Measurements from ENCODE around the gene PDLIM5. TPM values are rescaled to one million over a fixed set of nuclear protein-coding genes. Genes with fewer than 3 reads are reported as not detected.

PDLIM5 gene
- total and polyA plus RNA-seq, 7 donors, result 215 to 840 (median 480) TPM

DNA sequence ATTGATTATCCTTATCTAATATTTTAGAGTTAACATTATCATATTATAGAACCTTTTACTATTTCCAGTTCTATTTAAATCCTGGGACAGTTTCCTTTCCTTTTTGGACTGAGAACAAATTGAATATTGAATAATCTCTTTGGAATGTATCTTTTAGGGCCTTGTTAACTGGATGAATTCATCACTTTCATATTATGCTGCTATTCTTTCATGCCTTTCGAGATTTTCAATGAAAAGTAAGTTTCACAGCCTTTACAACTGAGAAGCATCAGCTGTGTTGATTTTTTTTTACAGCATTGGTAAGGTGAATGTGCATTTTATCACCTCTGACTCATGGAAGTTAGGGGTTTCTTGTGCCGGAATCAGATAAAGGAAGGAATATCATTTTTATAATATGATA lies 39.6 kb downstream of the PDLIM5 start:
- ATAC-seq (no peak), DNase-seq (no peak)
- intact Hi-C loops (cut with DNase I), result no loop called here
- Histone ChIP-seq H3K27me3 (ENCODE audit: insufficient read depth in 3 of 3, low read length in 2 of 3) (no peaks in the 10 kb centered on the region), H3K4me1 (peaks cover 70% of the 10 kb centered on the region), H3K9me3 (no peaks in the 10 kb centered on the region), H3K36me3 (ENCODE audit: insufficient read depth in 1 of 2, low read depth in 1 of 2) (peaks cover 0 to 9% of the 10 kb centered on the region in 2 donors), H3K4me3 (no peak overlapping the region), H3K27ac (peak overlapping the region; percentile 84)
- no peak for TF ChIP-seq CTCF (IDR thresholded peaks at IDR 0.05)
- 57 to 78% (median 61%) methylated on average over 2 of the region's 2 CpGs for WGBS, 3 donors

DNA sequence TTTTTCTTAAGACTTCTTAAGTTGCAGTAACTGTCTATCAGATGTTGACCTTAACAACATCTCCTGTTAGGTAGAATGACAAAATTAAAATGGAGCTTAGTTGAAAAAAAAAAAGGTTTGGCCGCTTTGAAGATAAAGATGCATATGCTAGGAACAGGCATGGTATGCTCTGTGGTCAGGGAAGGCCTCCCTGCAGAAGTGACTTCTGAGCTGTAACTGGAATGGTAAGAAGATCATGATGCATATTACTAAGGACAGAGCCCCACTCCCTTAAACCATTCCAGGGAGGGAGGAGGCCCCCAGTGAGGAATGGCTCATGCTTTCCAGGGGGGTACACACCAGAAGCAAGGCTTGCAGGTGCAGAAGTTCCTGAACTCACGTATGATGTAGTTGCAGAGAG lies 43.7 kb downstream of the PDLIM5 start:
- 74 to 89% (median 74%) methylated on average over 2 of the region's 2 CpGs for WGBS, 3 donors
- Histone ChIP-seq H3K4me3 (no peak overlapping the region), H3K27me3 (ENCODE audit: insufficient read depth in 3 of 3, low read length in 2 of 3) (no peaks in the 10 kb centered on the region), H3K9me3 (no peaks in the 10 kb centered on the region), H3K27ac (peak overlapping the region; percentile 78), H3K4me1 (peaks cover 64% of the 10 kb centered on the region), H3K36me3 (ENCODE audit: insufficient read depth in 1 of 2, low read depth in 1 of 2) (peaks cover 0 to 9% of the 10 kb centered on the region in 2 donors)
- DNase-seq (no peak), ATAC-seq (no peak)
- intact Hi-C loops (cut with DNase I), result no loop called here
- no peak for TF ChIP-seq CTCF (IDR thresholded peaks at IDR 0.05)

- intact Hi-C loops (cut with DNase I), result no loop called here
- Histone ChIP-seq H3K9me3 (no peaks in the 10 kb centered on the region), H3K4me1 (peaks cover 66% of the 10 kb centered on the region), H3K4me3 (no peak overlapping the region), H3K36me3 (ENCODE audit: insufficient read depth in 1 of 2, low read depth in 1 of 2) (peaks cover 0 to 9% of the 10 kb centered on the region in 2 donors), H3K27ac (peak overlapping the region; percentile 78), H3K27me3 (ENCODE audit: insufficient read depth in 3 of 3, low read length in 2 of 3) (no peaks in the 10 kb centered on the region)
- no peak for DNase-seq
- no peak for ATAC-seq
- TF ChIP-seq CTCF (IDR thresholded peaks at IDR 0.05), result no peak
- WGBS, 3 donors, result 46 to 76% (median 54%) methylated on average over 2 of the region's 2 CpGs
Observed at GRCh38 chr4:94497690-94498089, 45.9 kb downstream of the PDLIM5 start.

DNA sequence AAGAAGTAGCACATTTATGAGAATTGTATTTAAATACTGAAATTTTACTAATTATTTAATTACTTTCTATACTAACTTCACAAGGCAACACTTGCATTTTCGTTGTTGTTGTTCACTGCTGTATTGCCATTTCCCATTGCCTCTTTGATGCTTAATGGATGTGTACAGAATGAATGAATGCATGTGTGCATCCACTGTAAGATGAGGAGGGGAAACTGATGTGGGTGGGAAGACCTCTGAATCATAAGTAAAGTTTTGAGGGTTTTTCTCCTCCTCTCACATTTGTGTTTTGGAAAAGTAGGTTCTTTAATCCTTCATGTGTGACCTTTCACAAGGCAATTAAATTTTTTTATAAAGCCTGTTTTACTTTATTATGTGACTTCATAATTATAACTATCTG lies 46.8 kb downstream of the PDLIM5 start:
- Histone ChIP-seq H3K4me1 (peaks cover 71% of the 10 kb centered on the region), H3K9me3 (no peaks in the 10 kb centered on the region), H3K27ac (peak overlapping the region; percentile 78), H3K27me3 (ENCODE audit: insufficient read depth in 3 of 3, low read length in 2 of 3) (no peaks in the 10 kb centered on the region), H3K4me3 (no peak overlapping the region), H3K36me3 (ENCODE audit: insufficient read depth in 1 of 2, low read depth in 1 of 2) (peaks cover 0 to 9% of the 10 kb centered on the region in 2 donors)
- ATAC-seq (no peak), DNase-seq (no peak)
- intact Hi-C loops (cut with DNase I), result no loop called here
- TF ChIP-seq CTCF (IDR thresholded peaks at IDR 0.05), result no peak
- 72 to 81% (median 72%) methylated on average over 1 of the region's 1 CpG for WGBS, 3 donors

- H3K9me3 ChIP-seq, result no peaks in the 10 kb centered on the region
- 17 to 40% (median 18%) methylated on average over 3 of the region's 3 CpGs for WGBS, 3 donors
- H3K4me1 ChIP-seq, result peaks cover 83% of the 10 kb centered on the region
- peak overlapping the region; percentile 78 for H3K27ac ChIP-seq
- peak; percentile 86 to 93 (median 92) for ATAC-seq
- intact Hi-C loops (cut with DNase I), result loop anchor here in 1 of 2 donors (5.0 kb wide), 1 partner anchor 43 kb away; no protein-coding TSS in a partner anchor
- peaks cover 0 to 5% of the 10 kb centered on the region in 2 donors for H3K36me3 ChIP-seq (ENCODE audit: insufficient read depth in 1 of 2, low read depth in 1 of 2)
- DNase-seq, result peak; percentile 30 to 72
- H3K4me3 ChIP-seq, result no peak overlapping the region
- H3K27me3 ChIP-seq (ENCODE audit: insufficient read depth in 3 of 3, low read length in 2 of 3), result no peaks in the 10 kb centered on the region
- TF ChIP-seq CTCF (IDR thresholded peaks at IDR 0.05), result no peak
Observed at GRCh38 chr4:94500685-94501084, 48.9 kb downstream of the PDLIM5 start.
